Stimulated activated CD4-positive, alpha-beta T cell treated with anti-CD3 and anti-CD28 coated beads, Interleukin-2, amount 100 ng/mL, for 48 hours (primary cell): Measurements from ENCODE around the gene CD300LF.

Source experiments
- DNase-seq, 2 donors: peaks; one replicate each; pipeline ENCODE4 v3.0.0-alpha.2; 2020

CD300LF gene

DNA sequence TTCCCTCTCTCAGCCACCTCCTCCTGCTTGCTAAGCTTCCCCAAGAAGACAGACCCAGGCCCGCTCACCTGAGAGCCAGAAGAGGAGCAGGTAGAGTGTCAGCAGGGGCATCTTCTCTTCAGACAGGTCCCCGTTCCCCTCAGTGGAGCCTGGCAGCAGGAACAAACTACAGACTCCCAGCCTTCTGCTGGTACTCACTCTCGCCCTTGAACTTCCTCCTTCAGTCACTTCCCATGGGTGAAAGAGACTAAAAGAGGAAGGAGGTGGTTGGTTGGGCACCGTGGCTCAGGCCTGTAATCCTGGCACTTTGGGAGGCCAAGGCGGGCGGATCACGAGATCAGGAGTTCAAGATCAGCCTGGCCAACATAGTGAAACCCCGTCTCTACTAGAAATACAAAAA, at the start of gene CD300LF:
TSS of gene CD300LF (minus strand) at position 168 of the 400 bp plus-strand sequence. CDS start at position 111, 57 bp downstream.
- no peak for DNase-seq

DNA sequence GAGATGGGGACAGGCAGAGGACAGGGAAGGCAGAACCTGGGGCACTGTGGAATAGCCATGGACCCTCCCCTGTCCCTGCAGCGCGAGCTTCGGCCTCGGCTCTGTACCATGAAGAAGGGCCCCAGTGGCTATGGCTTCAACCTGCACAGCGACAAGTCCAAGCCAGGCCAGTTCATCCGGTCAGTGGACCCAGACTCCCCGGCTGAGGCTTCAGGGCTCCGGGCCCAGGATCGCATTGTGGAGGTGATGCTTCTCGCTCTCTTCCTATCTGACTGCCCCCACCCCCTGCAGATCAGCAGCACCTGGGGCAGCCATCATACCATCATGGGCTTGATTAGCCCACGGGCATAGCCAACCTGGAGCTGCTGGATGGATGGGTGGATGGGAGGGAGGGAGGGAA, 49.2 kb upstream of the CD300LF start:
- no peak for DNase-seq

DNA sequence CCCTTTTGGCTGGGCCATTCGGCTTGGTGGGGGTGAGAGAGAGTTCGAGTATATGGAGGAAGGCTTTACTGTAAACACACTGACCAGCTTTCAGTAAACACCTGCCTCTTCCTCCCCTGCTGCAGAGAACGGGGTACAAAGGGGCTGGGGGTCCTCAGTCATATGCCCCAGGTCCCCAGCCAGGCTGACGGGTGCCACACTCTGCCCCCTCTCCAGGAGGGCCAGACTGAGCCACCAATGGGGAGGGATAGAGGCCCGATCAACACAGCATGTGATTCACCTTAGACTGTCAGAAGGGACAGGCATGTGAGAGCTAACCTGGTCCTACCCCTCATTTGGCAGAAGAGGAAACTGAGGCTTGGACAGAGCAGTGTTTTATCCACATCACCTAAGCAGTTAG, 48.7 kb upstream of the CD300LF start:
- no peak for DNase-seq

DNA sequence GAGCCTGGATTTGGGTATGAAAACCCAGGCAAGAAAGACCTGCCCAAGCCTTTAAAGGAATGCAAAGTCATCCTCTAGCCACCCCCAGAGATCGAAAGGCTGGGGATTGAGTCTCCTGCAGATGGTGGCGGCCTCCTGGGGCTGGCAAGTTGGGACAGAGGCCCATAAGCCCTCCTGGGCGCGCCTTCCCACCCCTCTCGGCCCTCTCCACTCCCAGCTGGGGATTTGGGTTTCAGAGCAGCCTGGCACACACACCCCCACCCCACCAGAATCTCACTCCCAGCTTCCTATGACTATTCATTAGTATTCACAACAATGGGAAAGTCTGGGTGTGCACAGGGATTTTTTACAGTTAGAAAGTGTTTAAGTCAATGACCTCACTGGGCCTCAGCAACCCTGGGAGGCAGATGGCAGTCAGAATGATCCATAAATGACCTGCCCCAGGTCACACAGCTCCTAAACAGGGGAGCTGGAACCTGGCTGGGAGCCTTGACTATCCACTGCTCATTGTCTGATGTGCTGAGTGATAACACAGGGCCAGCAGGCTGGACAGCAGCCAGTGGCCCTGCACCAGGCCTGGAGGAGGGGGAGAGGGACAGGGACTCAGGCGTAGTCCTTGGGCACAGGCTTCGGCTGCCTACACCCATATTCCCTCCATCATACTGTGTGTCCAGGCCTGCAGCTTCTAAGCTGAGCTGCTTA, 47.8 kb upstream of the CD300LF start:
- DNase-seq = no peak

DNA sequence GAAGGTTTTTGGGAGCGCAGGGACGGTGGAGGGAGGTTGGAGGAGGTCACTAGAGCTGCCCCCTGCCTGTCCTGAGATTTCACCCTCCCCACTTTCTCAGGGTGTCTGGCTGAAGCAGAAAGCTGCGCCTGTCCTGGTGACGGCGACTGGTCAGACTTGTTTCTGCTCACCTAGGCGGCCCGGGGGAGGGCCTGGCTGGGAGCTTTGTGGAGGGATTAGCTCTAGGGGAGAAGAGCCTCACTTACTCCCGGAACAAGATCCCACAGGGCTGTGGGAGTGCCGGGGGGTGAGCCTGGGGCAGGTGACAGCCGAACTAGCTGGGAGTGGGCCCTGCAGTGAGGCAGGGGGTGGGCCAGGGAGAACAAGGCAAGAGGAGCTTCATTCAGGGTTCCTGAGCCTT, 47.2 kb upstream of the CD300LF start:
- no peak for DNase-seq

DNA sequence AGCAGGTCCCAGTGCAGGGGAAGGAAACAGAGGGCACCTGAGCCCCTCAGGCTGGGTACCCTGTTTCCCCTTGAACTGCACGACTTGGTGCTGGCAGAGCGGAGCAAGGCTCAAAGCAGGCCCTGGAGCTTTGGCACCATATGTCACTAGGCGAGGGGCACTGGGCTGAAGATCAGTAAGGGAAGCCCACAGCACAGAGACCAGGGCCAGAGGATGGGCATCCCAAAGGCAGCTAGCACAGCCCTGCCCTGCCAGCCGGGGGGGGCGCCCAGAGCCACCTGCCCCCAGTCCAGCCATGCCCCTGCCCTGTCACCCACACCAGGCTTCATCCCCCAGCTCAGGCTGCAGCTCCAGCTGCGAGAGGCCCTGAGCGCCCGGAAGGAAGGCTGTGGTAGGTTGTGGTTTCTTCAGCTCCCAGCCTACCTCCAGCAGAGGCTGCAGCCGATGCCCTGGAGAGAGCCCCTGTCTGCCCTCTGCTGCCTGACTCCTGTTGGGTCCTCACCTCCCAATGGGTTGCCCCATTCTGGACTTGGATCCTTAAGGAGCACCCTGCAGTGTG, 46.6 kb upstream of the CD300LF start:
- no peak for DNase-seq

DNA sequence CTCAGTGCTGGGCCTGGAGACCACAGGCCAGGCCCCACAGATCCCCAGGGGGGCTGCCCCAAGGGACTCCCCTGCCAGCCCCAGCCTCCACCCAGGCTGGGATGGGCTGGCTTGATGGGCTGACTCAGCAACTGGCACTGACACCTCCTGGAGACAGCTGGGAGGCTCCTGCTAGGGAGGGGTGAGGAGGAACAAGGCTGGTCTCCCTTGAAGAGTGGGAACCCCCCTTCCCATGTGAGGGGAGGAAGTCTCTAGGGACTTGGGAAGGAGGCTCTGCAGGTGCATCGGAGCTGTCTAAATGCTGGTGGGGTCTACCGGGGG, 46.1 kb upstream of the CD300LF start:
- no peak for DNase-seq

DNA sequence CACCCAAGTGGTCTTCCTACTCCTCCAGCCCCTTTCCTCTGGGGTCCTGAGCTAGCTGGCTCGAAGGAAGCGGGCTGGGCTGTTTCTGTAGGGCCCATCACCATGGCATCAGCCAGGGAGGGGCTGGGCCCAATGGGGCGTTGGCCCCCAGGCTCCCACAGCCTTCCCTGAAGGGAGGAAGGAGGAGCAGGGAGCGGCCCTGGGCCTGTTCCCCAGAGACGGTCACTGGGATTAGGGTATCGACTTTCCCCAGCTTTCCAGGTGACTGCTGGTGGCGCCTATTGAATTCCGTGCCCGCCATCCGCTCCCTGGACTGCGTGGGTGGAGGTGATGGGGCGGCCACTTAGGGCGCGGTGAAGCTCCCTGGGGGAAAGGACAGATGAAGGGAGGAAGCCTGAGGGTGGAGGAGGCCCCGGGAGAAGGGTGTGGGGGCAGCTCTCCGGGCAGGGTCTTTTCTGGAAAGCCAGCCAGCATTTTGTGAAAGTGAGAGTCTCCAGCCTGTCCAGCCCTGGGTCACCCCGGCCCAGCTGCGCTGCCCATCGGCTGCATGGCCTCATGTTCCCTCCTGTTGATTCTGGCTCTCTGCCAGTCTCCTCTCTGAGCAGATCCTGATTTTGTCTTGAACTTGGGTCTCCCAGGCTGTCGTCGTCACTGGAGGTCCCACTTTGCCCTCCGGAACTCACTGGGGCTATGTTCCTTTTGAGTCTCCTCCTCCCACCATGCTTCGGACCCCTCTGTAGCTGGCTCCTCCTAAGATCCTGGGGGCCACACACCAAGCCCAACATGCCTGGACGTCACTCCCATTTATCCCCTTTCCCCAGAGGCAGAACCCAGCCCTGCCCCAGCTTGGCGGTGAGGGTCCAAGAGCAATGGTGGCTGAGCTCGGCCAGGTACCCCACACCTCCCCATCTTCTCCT, 45.5 kb upstream of the CD300LF start:
- DNase-seq = no peak

DNA sequence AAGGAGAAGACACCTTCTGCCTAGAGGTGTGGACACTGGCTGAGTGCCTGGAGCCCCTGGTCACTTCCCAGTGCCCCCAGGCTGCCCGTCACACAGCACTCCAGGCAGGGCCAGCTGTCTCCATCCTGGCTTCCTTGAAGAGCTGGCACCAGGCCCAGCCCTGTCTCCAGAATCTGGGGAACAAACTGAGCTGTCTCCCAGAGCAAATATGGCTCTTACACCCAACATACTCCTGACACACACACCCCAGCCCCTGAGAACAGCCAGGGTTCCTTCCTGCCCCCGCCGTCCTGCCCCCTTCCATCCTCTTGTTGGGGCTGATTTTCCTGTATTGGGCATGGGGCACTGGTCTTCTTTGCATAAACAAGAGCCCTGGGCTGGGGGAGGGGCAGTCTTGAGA, 44.8 kb upstream of the CD300LF start:
- DNase-seq = no peak

DNA sequence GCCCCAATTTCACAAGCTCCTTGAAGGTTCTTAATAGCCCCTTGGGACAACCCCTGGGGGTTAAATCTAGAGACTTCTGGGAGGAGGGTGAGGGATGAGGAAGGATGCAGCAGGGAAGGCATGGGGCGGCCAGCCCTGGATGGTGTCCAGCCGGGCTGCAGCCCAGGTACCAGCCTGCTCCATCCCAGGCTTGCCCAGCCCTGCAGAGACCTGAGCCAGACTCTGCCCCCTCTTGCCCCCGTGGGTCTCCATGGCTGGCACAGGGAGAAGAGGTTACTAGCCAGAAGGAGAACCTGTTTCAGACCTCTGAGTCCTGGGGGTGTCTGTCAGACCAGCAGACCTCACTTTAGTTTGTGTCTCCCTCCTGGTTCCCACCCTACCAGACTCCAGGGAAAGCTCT, 44.2 kb upstream of the CD300LF start:
- no peak for DNase-seq

DNA sequence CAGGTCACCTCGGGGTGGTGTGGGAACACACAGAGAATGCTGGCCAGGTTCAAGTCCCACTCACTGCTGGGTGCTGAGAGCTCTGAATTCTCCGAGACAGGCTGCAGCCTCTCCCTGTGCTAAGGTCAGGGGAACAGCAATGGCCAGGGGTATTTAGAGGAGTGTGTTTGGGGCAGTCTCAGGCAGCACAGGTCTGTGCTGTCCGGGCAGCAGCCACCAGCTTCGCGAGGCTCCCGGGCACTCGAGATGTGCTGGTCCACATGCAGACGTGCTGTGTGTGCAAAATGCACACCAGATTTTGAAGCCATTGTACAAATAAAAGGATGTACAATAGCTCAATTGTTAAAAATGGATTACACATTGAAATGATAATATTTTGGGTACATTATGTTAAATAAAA, 42.8 kb upstream of the CD300LF start:
- DNase-seq = no peak

DNA sequence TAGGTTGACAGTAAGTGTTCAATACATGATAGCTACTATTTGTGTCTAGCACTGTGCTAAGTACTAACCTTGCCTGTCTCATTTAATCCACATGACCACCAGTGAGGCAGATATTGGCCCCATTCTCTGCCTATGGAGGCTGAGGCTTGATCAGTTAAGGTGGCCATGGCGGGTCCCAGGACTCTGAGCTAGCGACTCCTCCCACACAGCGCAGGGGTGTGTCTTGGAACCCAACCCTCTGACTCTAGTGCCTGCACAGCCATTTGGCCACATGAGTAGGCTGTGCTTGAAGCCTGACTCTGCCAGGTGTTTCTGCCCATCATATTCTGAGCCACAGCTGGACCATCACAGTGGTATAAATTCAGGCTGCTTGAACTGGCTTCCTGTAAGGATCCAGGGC, 42.1 kb upstream of the CD300LF start:
- no peak for DNase-seq

DNA sequence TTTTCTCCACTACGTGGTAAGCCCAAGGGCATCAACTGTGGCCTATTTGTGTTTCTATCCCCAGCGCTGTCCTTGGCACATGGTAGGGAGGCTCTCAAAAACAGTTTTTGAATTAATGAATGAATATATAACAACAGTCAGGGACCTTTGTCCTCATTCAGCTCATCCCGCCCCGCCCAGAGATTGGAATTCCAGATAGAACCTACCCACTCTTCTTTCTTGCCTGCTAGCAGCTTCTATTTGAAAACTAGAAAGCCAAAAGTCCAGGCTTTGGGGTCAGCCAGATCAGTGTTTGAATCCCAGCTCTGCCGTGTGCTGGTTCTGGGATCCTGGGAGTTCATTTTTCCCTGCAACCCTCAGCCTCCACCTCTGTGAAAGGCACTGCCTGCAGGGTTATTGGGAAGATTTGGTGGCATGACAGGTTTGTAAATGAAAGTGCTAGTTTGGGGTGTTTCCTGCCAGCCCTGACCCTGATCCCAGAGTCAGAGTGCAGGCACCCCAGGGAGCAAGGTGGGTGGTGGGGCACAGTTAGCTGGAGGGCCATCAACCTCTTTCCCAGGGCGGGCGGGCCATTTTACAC, 40.2 kb upstream of the CD300LF start:
- no peak for DNase-seq

DNA sequence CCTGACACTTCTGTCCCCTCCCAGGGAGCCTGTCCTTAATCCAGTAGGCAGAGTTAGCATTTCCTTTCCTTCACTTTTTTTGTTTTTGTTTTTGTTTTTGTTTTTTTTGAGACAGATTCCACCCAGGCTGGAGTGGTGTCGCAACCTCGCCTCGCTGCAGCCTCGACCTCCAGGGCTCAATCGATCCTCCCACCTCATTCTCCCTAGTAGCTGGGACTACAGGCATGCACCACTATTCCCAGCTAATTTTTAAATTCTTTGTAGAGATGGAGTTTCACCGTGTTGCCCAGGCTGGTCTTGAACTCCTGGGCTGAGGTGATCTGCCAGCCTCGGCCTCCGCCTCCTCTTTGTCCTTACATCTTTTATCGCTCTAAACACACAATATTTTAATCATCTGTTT, 39.7 kb upstream of the CD300LF start:
- no peak for DNase-seq

DNA sequence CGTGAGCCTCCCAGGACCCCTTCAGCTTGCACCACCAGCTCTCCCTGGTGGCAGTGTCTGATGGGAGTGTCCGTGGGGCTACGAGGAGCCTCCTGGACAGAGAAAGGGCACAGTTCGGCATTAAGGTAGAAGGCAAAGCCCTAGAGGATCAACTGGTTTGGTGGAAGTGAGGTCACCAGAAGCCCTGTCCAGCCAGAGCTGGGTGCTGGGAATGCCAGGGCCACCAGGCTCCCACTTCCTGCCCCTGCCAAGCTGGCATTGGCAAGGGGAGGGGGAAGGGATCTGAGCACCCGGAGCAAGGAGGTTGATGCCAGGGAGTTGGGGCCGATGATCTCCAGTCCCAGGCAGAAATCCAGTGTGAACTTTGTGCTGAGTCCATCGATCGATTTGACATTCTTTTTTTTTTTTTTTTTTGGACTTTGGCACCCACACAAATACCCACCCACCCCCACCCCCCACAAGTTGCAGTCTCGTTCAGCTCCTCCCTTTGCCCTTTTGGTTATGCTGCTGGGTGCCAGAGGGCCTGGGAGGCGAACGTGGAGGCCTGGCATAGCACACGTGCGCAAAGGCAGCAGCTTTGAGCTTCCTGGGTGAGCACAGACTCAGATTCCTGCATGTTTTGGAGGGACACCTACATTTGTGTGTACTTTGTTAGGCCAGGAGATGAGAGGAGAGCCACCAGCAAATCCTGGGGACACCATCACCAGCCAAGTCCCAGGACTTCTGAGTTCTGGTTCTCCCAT, 37.8 kb upstream of the CD300LF start:
- no peak for DNase-seq

DNA sequence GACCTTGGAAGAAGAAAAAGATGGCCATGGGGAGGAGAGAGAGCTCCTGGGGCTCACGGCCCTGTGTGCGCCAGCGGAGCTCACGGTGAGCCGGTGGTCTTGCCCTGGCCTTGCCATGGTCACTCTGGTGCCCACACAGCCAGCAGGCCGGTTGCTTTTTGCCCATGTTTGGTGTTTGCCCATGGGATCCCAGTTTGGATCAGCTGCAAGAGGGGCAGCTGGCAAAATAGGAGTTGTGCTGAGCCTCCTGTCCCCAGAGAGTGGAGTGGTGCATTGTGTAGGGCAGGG, 37.3 kb upstream of the CD300LF start:
- DNase-seq = no peak

DNA sequence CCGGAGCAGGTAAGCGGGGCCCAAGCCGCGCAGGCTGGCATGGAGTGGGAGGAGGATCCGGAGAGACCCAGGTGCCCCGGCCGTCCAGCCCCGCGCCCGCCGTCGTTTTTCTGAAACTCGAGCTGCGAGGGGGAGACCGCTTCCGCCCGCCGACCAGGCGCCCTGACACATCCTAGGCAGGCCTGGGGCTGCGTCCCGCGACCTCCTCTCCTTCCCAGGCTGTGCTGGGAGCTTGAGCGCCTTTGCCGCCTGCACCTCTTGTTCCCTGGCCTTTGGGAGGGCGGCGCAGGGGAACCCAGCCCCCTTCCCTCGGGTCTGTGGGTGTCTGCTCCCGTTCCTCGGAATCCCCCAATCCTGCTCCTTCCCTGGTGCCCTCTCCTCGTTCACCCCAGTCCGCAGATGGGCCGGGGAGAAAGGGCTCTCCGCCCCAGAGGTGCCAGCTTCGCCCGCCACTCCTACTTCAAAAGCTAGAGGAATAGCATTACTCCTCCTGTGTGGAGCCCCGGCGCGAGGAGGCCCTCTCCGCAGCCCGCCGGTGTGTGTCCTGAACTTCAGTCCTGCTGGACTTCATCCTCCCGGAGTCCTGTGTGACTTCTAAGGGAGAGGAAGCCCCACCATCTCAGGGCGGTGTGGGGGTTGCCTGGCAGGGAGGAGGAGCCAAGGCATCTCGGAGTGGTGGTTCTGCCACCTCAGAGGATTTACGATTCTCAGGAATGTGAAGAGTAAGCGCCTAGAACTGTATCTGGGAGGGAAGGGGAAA, 36.7 kb upstream of the CD300LF start:
- no peak for DNase-seq

DNA sequence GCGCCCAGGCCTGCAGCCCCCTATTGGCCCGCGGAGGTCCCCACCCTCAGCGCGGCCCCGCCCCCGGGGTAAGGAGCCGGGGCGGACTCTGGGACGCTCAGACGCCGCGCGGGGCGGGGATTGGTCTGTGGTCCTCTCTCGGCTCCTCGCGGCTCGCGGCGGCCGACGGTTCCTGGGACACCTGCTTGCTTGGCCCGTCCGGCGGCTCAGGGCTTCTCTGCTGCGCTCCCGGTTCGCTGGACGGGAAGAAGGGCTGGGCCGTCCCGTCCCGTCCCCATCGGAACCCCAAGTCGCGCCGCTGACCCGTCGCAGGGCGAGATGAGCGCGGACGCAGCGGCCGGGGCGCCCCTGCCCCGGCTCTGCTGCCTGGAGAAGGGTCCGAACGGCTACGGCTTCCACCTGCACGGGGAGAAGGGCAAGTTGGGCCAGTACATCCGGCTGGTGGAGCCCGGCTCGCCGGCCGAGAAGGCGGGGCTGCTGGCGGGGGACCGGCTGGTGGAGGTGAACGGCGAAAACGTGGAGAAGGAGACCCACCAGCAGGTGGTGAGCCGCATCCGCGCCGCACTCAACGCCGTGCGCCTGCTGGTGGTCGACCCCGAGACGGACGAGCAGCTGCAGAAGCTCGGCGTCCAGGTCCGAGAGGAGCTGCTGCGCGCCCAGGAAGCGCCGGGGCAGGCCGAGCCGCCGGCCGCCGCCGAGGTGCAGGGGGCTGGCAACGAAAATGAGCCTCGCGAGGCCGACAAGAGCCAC, 36.0 kb upstream of the CD300LF start, which contains the start of gene NHERF1:
TSS of gene NHERF1 (plus strand) at position 100 of the 750 bp plus-strand sequence. CDS start at position 319, 219 bp downstream.
- DNase-seq = peak; percentile 91 to 95

DNA sequence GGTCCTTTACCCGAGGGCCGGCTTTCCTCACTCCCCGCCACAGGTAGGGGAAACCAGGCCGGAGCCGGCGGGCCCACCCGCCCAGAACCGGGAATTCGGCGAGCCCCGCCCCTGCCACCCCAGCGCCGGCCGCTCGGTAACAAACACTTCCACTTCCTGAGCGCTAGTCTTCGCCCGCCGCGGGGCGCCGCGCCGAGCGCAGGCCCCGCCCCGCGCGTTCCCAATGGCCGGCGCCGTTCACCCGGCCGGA, 35.5 kb upstream of the CD300LF start:
- DNase-seq = no peak

DNA sequence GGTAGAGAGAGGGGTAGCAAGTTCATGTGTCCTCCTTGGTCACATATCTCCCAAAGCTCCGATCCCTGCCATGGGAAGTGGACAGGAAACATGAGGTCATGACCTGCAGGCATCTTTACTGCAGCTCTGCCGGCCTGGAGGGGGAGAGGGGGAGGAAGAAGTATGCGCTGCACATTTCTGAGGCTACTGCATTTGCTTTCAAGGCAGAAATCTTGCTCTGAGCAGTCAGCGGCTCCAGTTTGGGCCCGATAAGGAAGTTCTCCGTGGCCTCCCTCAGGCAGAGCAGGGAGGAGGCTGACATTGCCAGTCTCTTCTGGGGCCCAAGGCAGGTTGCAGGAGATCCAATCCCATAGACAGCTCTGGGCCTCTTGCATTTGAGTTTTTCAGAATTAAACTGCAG, 34.2 kb upstream of the CD300LF start:
- DNase-seq = no peak

DNA sequence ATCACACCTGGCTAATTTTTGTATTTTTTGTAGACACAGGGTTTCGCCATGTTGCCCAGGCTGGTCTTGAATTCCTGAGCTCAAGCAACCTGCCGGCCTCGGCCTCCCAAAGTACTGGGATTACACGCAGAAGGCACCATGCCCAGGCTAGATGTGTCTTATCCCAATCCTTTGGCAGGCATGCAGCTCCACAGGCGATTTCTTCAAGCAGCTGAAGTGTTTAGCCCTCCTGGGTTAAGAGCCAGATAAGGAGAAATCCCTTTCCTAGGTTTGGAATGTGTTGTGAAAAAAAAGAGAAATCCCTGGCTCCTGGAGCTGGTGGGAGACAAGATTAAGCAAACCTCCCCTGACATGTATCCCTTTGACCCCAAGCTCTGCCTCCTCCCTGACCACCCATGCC, 33.7 kb upstream of the CD300LF start:
- no peak for DNase-seq
